ENCODE results near the gene KLHL35.

DNA sequence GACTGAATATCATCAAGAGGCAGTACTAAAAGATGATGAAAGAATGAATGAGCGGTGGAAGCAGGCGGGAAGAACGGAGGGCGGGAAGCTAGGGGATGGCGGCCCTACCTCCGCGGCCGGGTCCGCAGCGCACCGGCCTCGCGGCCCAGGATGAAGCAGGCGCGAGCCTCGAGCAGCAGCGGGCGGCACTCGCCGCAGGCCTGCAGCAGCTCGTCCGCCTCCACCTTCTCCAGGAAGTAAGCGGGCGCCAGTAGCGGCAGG lies 3.4 kb downstream of the KLHL35 start:
- TF ChIP-seq CTCF (IDR thresholded peaks at IDR 0.05; ENCODE audit: low read depth, low read length, poor library complexity, severe bottlenecking) = no peak
- no peak for TF ChIP-seq EZH2phosphoT487 (IDR thresholded peaks at IDR 0.05; ENCODE audit: borderline replicate concordance, low read length)
